Esophagus muscularis mucosa (tissue), 4 donors: Measurements from ENCODE around the gene HOXB1. TPM values are rescaled to one million over a fixed set of nuclear protein-coding genes. Genes with fewer than 3 reads are reported as not detected.
A peak's percentile ranks its signal among the peaks of the same experiment; 100 is the strongest.

ENCODE experiments used
- DNase-seq: peaks from one replicate; pipeline ENCODE4 v3.0.0-alpha.2; 2017; ENCODE audit errors: extremely low spot score
- H3K27ac ChIP-seq, 4 donors: fragments of 200-600 bp; sonication (generic); replicated peaks in 1 of 4; 1 replicate in 3 of 4; 2 replicates in 1 of 4; pipeline ENCODE4 v1.5.1; 2016 to 2019; ENCODE audit warnings: mild to moderate bottlenecking in 1 of 4
- H3K27me3 ChIP-seq, 4 donors: fragments of 200-600 bp; sonication (generic); one replicate each; pipeline versions ENCODE4 v1.5.1 to v1.6.0; 2016 to 2019
- H3K36me3 ChIP-seq, 4 donors: fragments of 200-600 bp; sonication (generic); one replicate each; pipeline ENCODE4 v1.5.1; 2016 to 2019
- H3K4me1 ChIP-seq, 4 donors: fragments of 200-600 bp; sonication (generic); one replicate each; pipeline ENCODE4 v1.5.1; 2016 to 2019
- H3K4me3 ChIP-seq, 4 donors: fragments of 200-600 bp; sonication (generic); 1 replicate in 2 of 4; 2 replicates in 2 of 4; pipeline ENCODE4 v1.5.1; 2016 to 2019; ENCODE audit warnings: mild to moderate bottlenecking in 4 of 4, moderate library complexity in 1 of 4
- H3K9me3 ChIP-seq, 4 donors: fragments of 200-600 bp; sonication (generic); 1 replicate in 3 of 4; 2 replicates in 1 of 4; pipeline ENCODE4 v1.5.1; 2016 to 2019
- EP300 ChIP-seq: sonication (generic); formaldehyde crosslinking; IDR thresholded peaks from one replicate; pipeline ENCODE4 v1.6.1; 2017; ENCODE audit warnings: antibody characterized with exemption
- POLR2A ChIP-seq: fragments of 450-650 bp; IDR thresholded peaks from one replicate; pipeline ENCODE4 v1.6.1; 2017; ENCODE audit warnings: antibody characterized with exemption, moderate library complexity, mild to moderate bottlenecking, low read depth
- POLR2AphosphoS5 ChIP-seq, 2 donors: sonication (generic); formaldehyde crosslinking; IDR thresholded peaks; one replicate each; pipeline ENCODE4 v1.6.1; 2017; ENCODE audit warnings: antibody characterized with exemption in 2 of 2
- WGBS: methylation state at CpG from one replicate; pipeline ENCODE4 v1.1.5; 2018; 5-methylcytosine and 5-hydroxymethylcytosine counted together
- intact Hi-C: fragments of 100-400 bp; cut with DNase I; formaldehyde crosslinking; loops from one replicate; pipeline ENCODE4 v1.15.1; 2023
- total RNA-seq, 4 donors: library from RNA; depleted of rRNA; stranded (reverse); fragments of >200 nt; gene quantifications; one replicate each; pipeline versions ENCODE4 v1.1.0 to v1.2.1, GENCODE V29; 2016
- TF ChIP-seq, protein P1 (sequence below), 3 experiments: fragments of 200-600 bp in 2 of 3; fragments of 450-650 bp in 1 of 3; sonication (generic) in 2 of 3; IDR thresholded peaks; one replicate each; pipeline ENCODE4 v1.5.1; 2017 to 2019; ENCODE audit warnings: antibody characterized with exemption in 3 of 3, mild to moderate bottlenecking in 2 of 3, moderate library complexity in 1 of 3

HOXB1 gene
- total RNA-seq = not detected

DNA sequence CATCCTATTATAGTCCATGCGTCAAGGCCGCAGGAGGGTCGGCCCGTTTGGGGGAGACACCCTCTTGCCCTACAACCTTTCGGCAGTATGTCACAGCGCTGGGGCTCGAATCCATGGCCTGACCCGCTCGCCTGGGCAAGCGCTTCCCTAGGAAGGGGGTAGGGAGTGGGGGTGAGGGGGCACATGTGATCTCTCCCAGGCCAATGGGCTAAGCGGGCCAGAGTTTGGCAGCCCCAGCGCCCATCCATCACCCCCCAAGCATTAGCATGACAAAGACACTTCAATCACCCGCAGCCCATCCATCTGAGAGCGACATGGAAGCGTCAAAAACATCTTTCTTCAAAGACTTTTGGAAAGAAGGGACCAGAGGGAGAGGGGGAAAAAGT lies at the start of gene HOXB1:
Gene HOXB1, minus strand, starts transcription at position 125 of the 386 bp plus-strand sequence. Its CDS starts 107 bp downstream, at position 18.
- intact Hi-C loops = no loop called here
- peaks cover 0 to 6% (median 3%) of the 10 kb centered on the region in 4 donors for H3K4me1 ChIP-seq
- H3K9me3 ChIP-seq = no peaks in the 10 kb centered on the region
- WGBS = 85% methylated on average over 15 of the region's 15 CpGs
- H3K4me3 ChIP-seq = no peak within 1 kb of the TSS
- peaks cover 0 to 12% (median 0%) of the 10 kb centered on the region in 4 donors for H3K27me3 ChIP-seq
- no peak for TF ChIP-seq POLR2AphosphoS5 (IDR thresholded peaks at IDR 0.05)
- TF ChIP-seq, protein P1, sequence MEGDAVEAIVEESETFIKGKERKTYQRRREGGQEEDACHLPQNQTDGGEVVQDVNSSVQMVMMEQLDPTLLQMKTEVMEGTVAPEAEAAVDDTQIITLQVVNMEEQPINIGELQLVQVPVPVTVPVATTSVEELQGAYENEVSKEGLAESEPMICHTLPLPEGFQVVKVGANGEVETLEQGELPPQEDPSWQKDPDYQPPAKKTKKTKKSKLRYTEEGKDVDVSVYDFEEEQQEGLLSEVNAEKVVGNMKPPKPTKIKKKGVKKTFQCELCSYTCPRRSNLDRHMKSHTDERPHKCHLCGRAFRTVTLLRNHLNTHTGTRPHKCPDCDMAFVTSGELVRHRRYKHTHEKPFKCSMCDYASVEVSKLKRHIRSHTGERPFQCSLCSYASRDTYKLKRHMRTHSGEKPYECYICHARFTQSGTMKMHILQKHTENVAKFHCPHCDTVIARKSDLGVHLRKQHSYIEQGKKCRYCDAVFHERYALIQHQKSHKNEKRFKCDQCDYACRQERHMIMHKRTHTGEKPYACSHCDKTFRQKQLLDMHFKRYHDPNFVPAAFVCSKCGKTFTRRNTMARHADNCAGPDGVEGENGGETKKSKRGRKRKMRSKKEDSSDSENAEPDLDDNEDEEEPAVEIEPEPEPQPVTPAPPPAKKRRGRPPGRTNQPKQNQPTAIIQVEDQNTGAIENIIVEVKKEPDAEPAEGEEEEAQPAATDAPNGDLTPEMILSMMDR (IDR thresholded peaks at IDR 0.05) = no peak
- TF ChIP-seq POLR2A = no peak
- TF ChIP-seq EP300 = no peak
- no peaks in the 10 kb centered on the region for H3K36me3 ChIP-seq
- H3K27ac ChIP-seq = no peak within 1 kb of the TSS
- DNase-seq = no peak

DNA sequence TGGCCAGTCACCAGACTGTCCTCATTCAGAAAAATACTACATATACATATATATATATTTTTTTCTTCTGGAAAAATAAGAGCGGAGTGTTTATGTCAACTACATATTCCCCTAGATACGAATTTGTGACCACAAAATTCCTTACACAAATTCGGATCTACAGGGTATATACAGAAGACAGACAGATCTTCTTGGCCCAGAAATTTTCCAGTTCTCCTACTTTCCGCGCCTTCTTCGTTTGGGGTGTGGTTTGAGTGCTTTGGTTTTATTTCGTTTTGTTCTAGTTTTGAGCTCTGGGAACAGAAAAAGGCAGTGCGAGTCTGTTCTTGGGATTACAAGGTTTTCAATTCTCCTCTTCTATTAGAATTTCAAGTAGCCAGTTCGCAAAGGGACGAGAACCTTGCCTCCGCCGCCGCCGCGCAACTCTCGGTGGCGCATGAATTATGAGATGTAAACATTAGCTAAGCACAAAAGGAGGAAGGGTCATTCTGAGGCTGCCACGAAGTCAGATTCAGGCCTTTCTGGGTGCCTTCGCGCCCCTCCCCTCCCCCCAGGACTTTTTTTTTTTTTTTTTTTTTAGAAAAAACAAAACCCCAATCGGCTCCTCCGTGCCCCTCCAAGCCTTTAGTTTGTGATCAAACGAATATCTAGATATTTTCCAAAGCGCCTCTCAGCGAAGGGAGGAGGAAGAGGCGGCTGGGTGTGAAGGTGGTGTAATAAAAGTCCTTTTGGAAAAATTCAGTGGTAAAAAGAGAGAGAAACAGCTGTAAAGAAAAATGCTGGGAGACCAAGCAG lies 49.1 kb upstream of the HOXB1 start:
- H3K36me3 ChIP-seq = no peaks in the 10 kb centered on the region
- TF ChIP-seq POLR2A (no peak), EP300 (no peak), POLR2AphosphoS5 (IDR thresholded peaks at IDR 0.05) (no peak)
- TF ChIP-seq, protein P1 (IDR thresholded peaks at IDR 0.05) = no peak
- peak overlapping the region; percentile 91 to 97 (median 96) for H3K27ac ChIP-seq
- intact Hi-C loops = no loop called here
- no peak for DNase-seq
- H3K9me3 ChIP-seq = no peaks in the 10 kb centered on the region
- peak overlapping the region; percentile 65 to 78 (median 73) for H3K4me3 ChIP-seq
- WGBS = 66% methylated on average over 26 of the region's 26 CpGs
- peaks cover 34 to 84% (median 79%) of the 10 kb centered on the region in 4 donors for H3K4me1 ChIP-seq
- H3K27me3 ChIP-seq = no peaks in the 10 kb centered on the region

DNA sequence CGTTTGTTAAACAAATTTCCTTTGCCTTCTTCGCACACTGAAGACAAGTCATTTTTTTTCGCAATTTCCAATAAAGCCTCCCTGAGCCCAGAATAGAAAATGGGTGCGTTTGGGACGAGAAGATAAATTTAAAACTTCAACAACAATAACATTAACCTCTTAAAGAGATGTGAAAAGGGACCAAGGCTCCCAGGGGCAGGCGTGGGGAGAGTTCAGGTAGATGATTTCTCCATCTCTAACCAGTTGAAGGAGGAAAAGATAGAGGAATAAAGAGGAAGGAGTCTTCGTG lies 48.6 kb upstream of the HOXB1 start:
- H3K9me3 ChIP-seq = no peaks in the 10 kb centered on the region
- no peak for DNase-seq
- 63% methylated on average over 7 of the region's 7 CpGs for WGBS
- intact Hi-C loops = no loop called here
- peak overlapping the region; percentile 91 to 97 (median 96) for H3K27ac ChIP-seq
- H3K27me3 ChIP-seq = no peaks in the 10 kb centered on the region
- H3K36me3 ChIP-seq = no peaks in the 10 kb centered on the region
- H3K4me1 ChIP-seq = peaks cover 33 to 84% (median 79%) of the 10 kb centered on the region in 4 donors
- TF ChIP-seq POLR2A (no peak), EP300 (no peak), POLR2AphosphoS5 (IDR thresholded peaks at IDR 0.05) (no peak)
- TF ChIP-seq, protein P1 (IDR thresholded peaks at IDR 0.05) = no peak
- peak overlapping the region in 3 of 4 donors; percentile 76 to 90 (median 78) for H3K4me3 ChIP-seq

DNA sequence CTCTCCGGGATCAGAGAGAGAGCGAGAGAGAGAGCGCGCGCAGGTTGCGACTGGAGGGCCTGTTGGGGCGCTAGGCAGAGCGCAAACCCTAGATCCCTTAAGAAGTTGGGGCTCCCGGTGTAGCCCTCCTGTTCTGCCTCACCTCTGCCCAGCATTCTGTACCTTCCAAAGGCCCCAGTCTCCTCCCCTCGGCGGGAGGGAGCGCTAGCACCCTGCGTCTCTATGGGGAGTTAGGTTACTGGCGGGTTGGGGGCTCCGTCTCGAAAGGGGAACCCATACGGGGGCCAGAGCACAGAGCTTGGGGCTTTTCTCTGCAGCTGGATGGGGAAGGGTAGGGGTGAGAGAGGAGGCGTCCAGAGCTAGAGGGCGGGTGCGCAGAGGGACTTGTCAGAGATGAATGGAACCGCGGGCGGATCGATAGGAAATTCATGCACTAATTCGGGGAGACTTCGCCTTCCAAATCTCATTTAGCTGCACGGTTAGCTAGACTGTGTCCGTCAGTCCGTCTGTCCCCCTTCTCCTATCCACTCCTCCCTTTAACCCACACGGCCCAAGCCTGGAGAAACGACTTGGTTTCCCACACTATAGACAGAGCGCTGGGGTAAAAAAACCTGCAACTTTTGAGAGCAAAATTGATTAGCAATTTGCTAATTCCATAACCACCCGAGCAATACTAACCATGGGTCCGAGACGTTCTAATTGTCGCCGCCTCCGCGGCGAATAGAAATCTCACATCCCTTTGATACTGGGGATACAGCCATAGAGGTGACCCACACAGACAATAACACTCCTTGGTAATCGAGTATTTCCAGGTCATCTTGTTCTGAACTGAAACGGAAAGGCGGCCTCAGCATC lies 48.0 kb upstream of the HOXB1 start:
- WGBS = 33% methylated on average over 42 of the region's 43 CpGs
- Histone ChIP-seq H3K27me3 (no peaks in the 10 kb centered on the region), H3K4me3 (peak overlapping the region; percentile 66 to 90 (median 77)), H3K9me3 (no peaks in the 10 kb centered on the region), H3K36me3 (no peaks in the 10 kb centered on the region), H3K4me1 (peaks cover 32 to 84% (median 79%) of the 10 kb centered on the region in 4 donors), H3K27ac (peak overlapping the region; percentile 91 to 97 (median 96))
- no peak for DNase-seq
- TF ChIP-seq POLR2A = no peak
- no peak for TF ChIP-seq POLR2AphosphoS5 (IDR thresholded peaks at IDR 0.05)
- no peak for TF ChIP-seq EP300
- TF ChIP-seq, protein P1 (IDR thresholded peaks at IDR 0.05) = peak in 1 of 3 experiments; percentile 4
- intact Hi-C loops = no loop called here
